Left lung (tissue), 14 donors: ENCODE data around the gene SOWAHB. TPM values are rescaled to one million over a fixed set of nuclear protein-coding genes. Genes with fewer than 3 reads are reported as not detected.

Source experiments
- ATAC-seq: fragments of 200-7000 bp; cut with Tn5 transposase; one replicate; pipeline ENCODE4 v1.9.1; 2020; ENCODE audit warnings: moderate library complexity
- DNase-seq, 4 donors: peaks; one replicate each; pipeline ENCODE4 v3.0.0-alpha.2; 2013 to 2020
- H3K27ac ChIP-seq, 2 donors: fragments of 200-600 bp; sonication (generic) in 1 of 2; one replicate each; pipeline versions ENCODE4 v1.5.0 to v1.8.0; 2020 to 2021
- H3K27me3 ChIP-seq, 2 donors: fragments of 200-600 bp; sonication (generic) in 1 of 2; one replicate each; pipeline versions ENCODE4 v1.5.0 to v1.8.0; 2020 to 2021
- H3K36me3 ChIP-seq, 2 donors: fragments of 200-600 bp; sonication (generic) in 1 of 2; one replicate each; pipeline versions ENCODE4 v1.5.0 to v1.8.0; 2020 to 2021
- H3K4me1 ChIP-seq, 2 donors: fragments of 200-600 bp; one replicate each; pipeline ENCODE4 v1.8.0; 2021
- H3K4me3 ChIP-seq, 2 donors: fragments of 200-600 bp; sonication (generic) in 1 of 2; one replicate each; pipeline versions ENCODE4 v1.5.0 to v1.8.0; 2020 to 2021; ENCODE audit warnings: mild to moderate bottlenecking in 1 of 2
- H3K9me3 ChIP-seq, 2 donors: fragments of 200-600 bp; sonication (generic) in 1 of 2; one replicate each; pipeline versions ENCODE4 v1.5.0 to v1.8.0; 2020 to 2021
- intact Hi-C, 2 donors: fragments of 100-400 bp; cut with DNase I; formaldehyde crosslinking; loops; one replicate each; pipeline versions ENCODE4 v1.11.2 to v1.14.2; 2022
- long read RNA-seq, 12 donors: library from polyadenylated mRNA in 2 of 12; unstranded in 2 of 12; transcript quantifications; one replicate each; pipeline ENCODE4 v2.0.0 and lab custom pipeline, GENCODE V29; 2019 to 2026
- polyA plus RNA-seq, 6 donors: library from polyadenylated mRNA; unstranded; fragments of 120-200 nt; gene quantifications; one replicate each; pipeline ENCODE4 v1.2.1, GENCODE V29; 2013; ENCODE audit not compliant: insufficient read length in 6 of 6
- total RNA-seq, 2 donors: library from RNA; stranded (reverse); fragmentation: NEBNext Ultra II Directional; extraction: Animal tissue kit (Norgen Biotek cat#: 25700); gene quantifications; one replicate each; pipeline ENCODE4 v1.2.1, GENCODE V29; 2021
- TF ChIP-seq, protein P1 (sequence below), 2 donors: fragments of 200-600 bp; sonication (generic) in 1 of 2; IDR thresholded peaks; one replicate each; pipeline versions ENCODE4 v1.5.0 to v1.8.0; 2021; ENCODE audit warnings: antibody characterized with exemption in 2 of 2
- donor health status: DM: no; HTN: yes; CAD: no.
- donor health status: DM: no; HTN: no; CAD: no.

Gene SOWAHB
- total RNA-seq (1 to 10 TPM; 2.5 to 6.3 TPM), polyA plus RNA-seq (1 to 10 TPM; 2.6 to 3.5 (median 2.8) TPM)
- long read RNA-seq, donor 1, transcript SOWAHB-201 (1 exons, 3,220 nt) = major isoform, 5 of 5 reads
- long read RNA-seq, donor 1, partial matches to known transcripts = 0 of 5 reads
- long read RNA-seq, donor 1, other reads (novel, unspliced or antisense) = 0 of 5 reads
- long read RNA-seq, donor 2, partial matches to known transcripts = 0 of 3 reads
- long read RNA-seq, donor 2, other reads (novel, unspliced or antisense) = 0 of 3 reads
- long read RNA-seq, donor 3, partial matches to known transcripts = 0 of 2 reads
- long read RNA-seq, donor 3, other reads (novel, unspliced or antisense) = 0 of 2 reads
- long read RNA-seq, donor 4 = 0 reads
- long read RNA-seq, donor 5, partial matches to known transcripts = 8 of 12 reads
- long read RNA-seq, donor 5, other reads (novel, unspliced or antisense) = 0 of 12 reads
- long read RNA-seq, donor 6, partial matches to known transcripts = 0 of 4 reads
- long read RNA-seq, donor 6, other reads (novel, unspliced or antisense) = 0 of 4 reads
- long read RNA-seq, donor 7, partial matches to known transcripts = 0 of 1 reads
- long read RNA-seq, donor 7, other reads (novel, unspliced or antisense) = 0 of 1 reads
- long read RNA-seq, donor 8, partial matches to known transcripts = 0 of 1 reads
- long read RNA-seq, donor 8, other reads (novel, unspliced or antisense) = 0 of 1 reads
- long read RNA-seq, donor 9 = 0 reads
- long read RNA-seq, donor 10 = 0 reads
- long read RNA-seq, donor 11, partial matches to known transcripts = 0 of 1 reads
- long read RNA-seq, donor 11, other reads (novel, unspliced or antisense) = 0 of 1 reads
- long read RNA-seq, donor 12, partial matches to known transcripts = 0 of 1 reads
- long read RNA-seq, donor 12, other reads (novel, unspliced or antisense) = 0 of 1 reads

GRCh38 chr4:76897536-76898384, at the start of gene SOWAHB:
Gene SOWAHB (minus strand): TSS chr4:76898144. CDS start chr4:76897849, 295 bp downstream.
- intact Hi-C loops = no loop called here
- Histone ChIP-seq H3K4me1 (peaks cover 15 to 21% of the 10 kb centered on the region in 2 donors), H3K27ac (peak within 1 kb of the TSS; percentile 76 to 82), H3K9me3 (no peaks in the 10 kb centered on the region), H3K36me3 (no peaks in the 10 kb centered on the region), H3K4me3 (peak within 1 kb of the TSS; percentile 45 to 46), H3K27me3 (peaks cover 13 to 61% of the 10 kb centered on the region in 2 donors)
- TF ChIP-seq, protein P1, sequence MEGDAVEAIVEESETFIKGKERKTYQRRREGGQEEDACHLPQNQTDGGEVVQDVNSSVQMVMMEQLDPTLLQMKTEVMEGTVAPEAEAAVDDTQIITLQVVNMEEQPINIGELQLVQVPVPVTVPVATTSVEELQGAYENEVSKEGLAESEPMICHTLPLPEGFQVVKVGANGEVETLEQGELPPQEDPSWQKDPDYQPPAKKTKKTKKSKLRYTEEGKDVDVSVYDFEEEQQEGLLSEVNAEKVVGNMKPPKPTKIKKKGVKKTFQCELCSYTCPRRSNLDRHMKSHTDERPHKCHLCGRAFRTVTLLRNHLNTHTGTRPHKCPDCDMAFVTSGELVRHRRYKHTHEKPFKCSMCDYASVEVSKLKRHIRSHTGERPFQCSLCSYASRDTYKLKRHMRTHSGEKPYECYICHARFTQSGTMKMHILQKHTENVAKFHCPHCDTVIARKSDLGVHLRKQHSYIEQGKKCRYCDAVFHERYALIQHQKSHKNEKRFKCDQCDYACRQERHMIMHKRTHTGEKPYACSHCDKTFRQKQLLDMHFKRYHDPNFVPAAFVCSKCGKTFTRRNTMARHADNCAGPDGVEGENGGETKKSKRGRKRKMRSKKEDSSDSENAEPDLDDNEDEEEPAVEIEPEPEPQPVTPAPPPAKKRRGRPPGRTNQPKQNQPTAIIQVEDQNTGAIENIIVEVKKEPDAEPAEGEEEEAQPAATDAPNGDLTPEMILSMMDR (IDR thresholded peaks at IDR 0.05) = no peak
- DNase-seq = peak; percentile 32 to 90 (median 84)
- peak; percentile 95 for ATAC-seq

DNA sequence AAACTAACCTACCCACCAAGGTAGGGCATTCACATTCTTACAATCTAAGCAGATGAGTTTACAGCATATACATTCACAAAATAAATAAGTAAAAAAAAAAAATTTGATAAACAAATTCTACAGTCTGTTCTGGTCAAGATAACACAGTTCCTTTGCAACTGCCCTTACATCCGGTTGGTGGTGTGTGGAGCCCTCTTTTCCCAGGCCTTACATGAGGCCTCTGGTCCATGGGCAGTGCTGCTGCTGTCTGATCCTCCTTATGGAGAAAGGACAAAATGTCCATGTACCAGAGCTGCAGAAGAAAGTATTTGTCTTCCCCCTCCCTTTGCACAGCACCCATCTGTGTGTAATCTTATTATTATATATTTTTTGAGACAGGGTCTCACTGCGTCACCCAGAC, 49.4 kb upstream of the SOWAHB start:
- no peak overlapping the region for H3K27ac ChIP-seq
- intact Hi-C loops = no loop called here
- H3K36me3 ChIP-seq = no peaks in the 10 kb centered on the region
- H3K9me3 ChIP-seq = no peaks in the 10 kb centered on the region
- DNase-seq (no peak), ATAC-seq (no peak)
- peak overlapping the region in 1 of 2 donors; percentile 87 for H3K4me3 ChIP-seq
- TF ChIP-seq, protein P1 (IDR thresholded peaks at IDR 0.05) = no peak
- H3K4me1 ChIP-seq = peaks cover 9 to 28% of the 10 kb centered on the region in 2 donors
- peaks cover 0 to 21% of the 10 kb centered on the region in 2 donors for H3K27me3 ChIP-seq

GRCh38 chr4:76943790-76944189, 45.8 kb upstream of the SOWAHB start:
- ATAC-seq = no peak
- no peak overlapping the region for H3K4me3 ChIP-seq
- H3K27ac ChIP-seq = no peak overlapping the region
- intact Hi-C loops = no loop called here
- no peaks in the 10 kb centered on the region for H3K27me3 ChIP-seq
- H3K9me3 ChIP-seq = no peaks in the 10 kb centered on the region
- peaks cover 6 to 12% of the 10 kb centered on the region in 2 donors for H3K4me1 ChIP-seq
- no peak for DNase-seq
- H3K36me3 ChIP-seq = no peaks in the 10 kb centered on the region
- TF ChIP-seq, protein P1 (IDR thresholded peaks at IDR 0.05) = no peak

- DNase-seq (no peak), ATAC-seq (no peak)
- no peak overlapping the region for H3K27ac ChIP-seq
- H3K9me3 ChIP-seq = no peaks in the 10 kb centered on the region
- no peaks in the 10 kb centered on the region for H3K27me3 ChIP-seq
- TF ChIP-seq, protein P1 (IDR thresholded peaks at IDR 0.05) = no peak
- intact Hi-C loops = no loop called here
- H3K4me1 ChIP-seq = peaks cover 4 to 6% of the 10 kb centered on the region in 2 donors
- no peaks in the 10 kb centered on the region for H3K36me3 ChIP-seq
- H3K4me3 ChIP-seq = no peak overlapping the region
These were observed 45.2 kb upstream of the SOWAHB start for GRCh38 chr4:76943129-76943620.
